Lower leg skin (tissue), 3 donors: ENCODE measurements around the gene EHF.

Source experiments
- POLR2A ChIP-seq, 2 donors: fragments of 450-650 bp; IDR thresholded peaks; one replicate each; pipeline ENCODE4 v1.6.1; 2016 to 2017; ENCODE audit warnings: antibody characterized with exemption in 2 of 2, mild to moderate bottlenecking in 1 of 2, moderate library complexity in 1 of 2
- TF ChIP-seq, protein P1 (sequence below), 3 donors: fragments of 450-650 bp; IDR thresholded peaks; one replicate each; pipeline ENCODE4 v1.5.1; 2016; ENCODE audit warnings: antibody characterized with exemption in 3 of 3, mild to moderate bottlenecking in 3 of 3, moderate library complexity in 2 of 3

DNA sequence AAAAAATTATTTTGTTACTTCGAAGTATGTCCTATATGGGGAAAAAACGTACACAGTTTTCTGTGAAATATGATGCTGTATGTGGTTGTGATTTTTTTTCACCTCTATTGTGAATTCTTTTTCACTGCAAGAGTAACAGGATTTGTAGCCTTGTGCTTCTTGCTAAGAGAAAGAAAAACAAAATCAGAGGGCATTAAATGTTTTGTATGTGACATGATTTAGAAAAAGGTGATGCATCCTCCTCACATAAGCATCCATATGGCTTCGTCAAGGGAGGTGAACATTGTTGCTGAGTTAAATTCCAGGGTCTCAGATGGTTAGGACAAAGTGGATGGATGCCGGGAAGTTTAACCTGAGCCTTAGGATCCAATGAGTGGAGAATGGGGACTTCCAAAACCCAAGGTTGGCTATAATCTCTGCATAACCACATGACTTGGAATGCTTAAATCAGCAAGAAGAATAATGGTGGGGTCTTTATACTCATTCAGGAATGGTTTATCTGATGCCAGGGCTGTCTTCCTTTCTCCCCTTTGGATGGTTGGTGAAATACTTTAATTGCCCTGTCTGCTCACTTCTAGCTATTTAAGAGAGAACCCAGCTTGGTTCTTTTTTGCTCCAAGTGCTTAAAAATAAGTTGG, 38.3 kb downstream of the EHF start:
- TF ChIP-seq, protein P1, sequence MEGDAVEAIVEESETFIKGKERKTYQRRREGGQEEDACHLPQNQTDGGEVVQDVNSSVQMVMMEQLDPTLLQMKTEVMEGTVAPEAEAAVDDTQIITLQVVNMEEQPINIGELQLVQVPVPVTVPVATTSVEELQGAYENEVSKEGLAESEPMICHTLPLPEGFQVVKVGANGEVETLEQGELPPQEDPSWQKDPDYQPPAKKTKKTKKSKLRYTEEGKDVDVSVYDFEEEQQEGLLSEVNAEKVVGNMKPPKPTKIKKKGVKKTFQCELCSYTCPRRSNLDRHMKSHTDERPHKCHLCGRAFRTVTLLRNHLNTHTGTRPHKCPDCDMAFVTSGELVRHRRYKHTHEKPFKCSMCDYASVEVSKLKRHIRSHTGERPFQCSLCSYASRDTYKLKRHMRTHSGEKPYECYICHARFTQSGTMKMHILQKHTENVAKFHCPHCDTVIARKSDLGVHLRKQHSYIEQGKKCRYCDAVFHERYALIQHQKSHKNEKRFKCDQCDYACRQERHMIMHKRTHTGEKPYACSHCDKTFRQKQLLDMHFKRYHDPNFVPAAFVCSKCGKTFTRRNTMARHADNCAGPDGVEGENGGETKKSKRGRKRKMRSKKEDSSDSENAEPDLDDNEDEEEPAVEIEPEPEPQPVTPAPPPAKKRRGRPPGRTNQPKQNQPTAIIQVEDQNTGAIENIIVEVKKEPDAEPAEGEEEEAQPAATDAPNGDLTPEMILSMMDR (IDR thresholded peaks at IDR 0.05), result no peak
- no peak for TF ChIP-seq POLR2A (IDR thresholded peaks at IDR 0.05)
